Measurements from ENCODE around the gene CYBA. TPM values are rescaled to one million over a fixed set of nuclear protein-coding genes. Genes with fewer than 3 reads are reported as not detected.

CYBA gene
- total RNA-seq, 4 donors from 2014 or later = 67.1 to 205 (median 98.7) TPM

- Histone ChIP-seq H3K27ac (no peak overlapping the region), H3K4me3 (no peak overlapping the region), H3K36me3 (peaks cover 0 to 86% (median 9%) of the 10 kb centered on the region in 3 donors), H3K27me3 (no peaks in the 10 kb centered on the region), H3K4me1 (peaks cover 7 to 21% (median 11%) of the 10 kb centered on the region in 3 donors), H3K9me3 (no peaks in the 10 kb centered on the region)
- 91 to 100% methylated on average over 3 to 14 of the region's 50 CpGs for WGBS, 2 donors
- intact Hi-C loops (cut with DNase I) = no loop called here
- TF ChIP-seq CTCF (IDR thresholded peaks at IDR 0.05) (no peak), POLR2A (IDR thresholded peaks at IDR 0.05) (no peak)
- DNase-seq = no peak
Measured at GRCh38 chr16:88655053-88655732, 4.3 kb upstream of the CYBA start.

GRCh38 chr16:88654363-88655052 lies 3.7 kb upstream of the CYBA start:
- TF ChIP-seq CTCF (IDR thresholded peaks at IDR 0.05) (no peak), POLR2A (IDR thresholded peaks at IDR 0.05) (no peak)
- no peak for DNase-seq
- Histone ChIP-seq H3K9me3 (no peaks in the 10 kb centered on the region), H3K4me3 (no peak overlapping the region), H3K27me3 (no peaks in the 10 kb centered on the region), H3K36me3 (peaks cover 0 to 79% (median 9%) of the 10 kb centered on the region in 3 donors), H3K27ac (no peak overlapping the region), H3K4me1 (peaks cover 7 to 28% (median 17%) of the 10 kb centered on the region in 3 donors)
- 92 to 94% methylated on average over 5 to 15 of the region's 28 CpGs for WGBS, 2 donors
- intact Hi-C loops (cut with DNase I) = no loop called here

GRCh38 chr16:88653596-88654362 lies 2.9 kb upstream of the CYBA start:
- DNase-seq = no peak
- H3K36me3 ChIP-seq = peaks cover 0 to 72% (median 9%) of the 10 kb centered on the region in 3 donors
- no peak for TF ChIP-seq CTCF (IDR thresholded peaks at IDR 0.05)
- no peak for TF ChIP-seq POLR2A (IDR thresholded peaks at IDR 0.05)

GRCh38 chr16:88653101-88653500 lies 2.2 kb upstream of the CYBA start:
- Histone ChIP-seq H3K27ac (no peak overlapping the region), H3K9me3 (no peaks in the 10 kb centered on the region), H3K4me3 (no peak overlapping the region), H3K36me3 (peaks cover 0 to 65% (median 7%) of the 10 kb centered on the region in 3 donors), H3K27me3 (no peaks in the 10 kb centered on the region), H3K4me1 (peaks cover 7 to 32% (median 21%) of the 10 kb centered on the region in 3 donors)
- WGBS, 2 donors = 67 to 80% methylated on average over 1 of the region's 13 CpGs
- intact Hi-C loops (cut with DNase I) = no loop called here
- TF ChIP-seq POLR2A (IDR thresholded peaks at IDR 0.05) (no peak), CTCF (IDR thresholded peaks at IDR 0.05) (no peak)
- DNase-seq = no peak

More at GRCh38 chr16:88653596-88654362, 2.9 kb upstream of the CYBA start:
- WGBS, 2 donors = 77 to 78% methylated on average over 12 to 22 of the region's 32 CpGs
- H3K27ac ChIP-seq = no peak overlapping the region
- H3K27me3 ChIP-seq = no peaks in the 10 kb centered on the region
- H3K4me3 ChIP-seq = no peak overlapping the region
- H3K4me1 ChIP-seq = peaks cover 7 to 32% (median 21%) of the 10 kb centered on the region in 3 donors
- H3K9me3 ChIP-seq = no peaks in the 10 kb centered on the region
- intact Hi-C loops (cut with DNase I) = no loop called here

- WGBS, 2 donors = 100% methylated on average over 1 of the region's 8 CpGs; no CpG with 5 or more reads in 1 of the 2 donors
- Histone ChIP-seq H3K27me3 (no peaks in the 10 kb centered on the region), H3K36me3 (peaks cover 0 to 61% (median 5%) of the 10 kb centered on the region in 3 donors), H3K4me3 (no peak overlapping the region), H3K27ac (no peak overlapping the region), H3K4me1 (peaks cover 7 to 32% (median 21%) of the 10 kb centered on the region in 3 donors), H3K9me3 (no peaks in the 10 kb centered on the region)
- no peak for DNase-seq
- intact Hi-C loops (cut with DNase I) = no loop called here
- TF ChIP-seq POLR2A (IDR thresholded peaks at IDR 0.05) (no peak), CTCF (IDR thresholded peaks at IDR 0.05) (no peak)
Measured at GRCh38 chr16:88652762-88653063, 1.9 kb upstream of the CYBA start.
